Memory B cell (primary cell): ENCODE results near the gene PARD3B.

ENCODE experiments used
- ATAC-seq: fragments of 150-1000 bp; cut with Tn5 transposase; 2 replicates; pipeline ENCODE4 v1.10.0; 2021; ENCODE audit warnings: low read depth, mild to moderate bottlenecking, moderate library complexity
- DNase-seq, 2 donors: peaks; one replicate each; pipeline ENCODE4 v3.0.0; 2022; ENCODE audit warnings: low spot score in 2 of 2
- H3K27ac Mint-ChIP-seq: one replicate; pipeline ENCODE4 v1.8.0; 2022; ENCODE audit warnings: mild to moderate bottlenecking, moderate library complexity, mixed read lengths
- H3K27me3 Mint-ChIP-seq: one replicate; pipeline ENCODE4 v1.8.0; 2022; ENCODE audit warnings: mixed read lengths
- H3K36me3 Mint-ChIP-seq: one replicate; pipeline ENCODE4 v1.8.0; 2022; ENCODE audit warnings: mild to moderate bottlenecking, mixed read lengths
- H3K4me1 Mint-ChIP-seq: one replicate; pipeline ENCODE4 v1.8.0; 2022; ENCODE audit warnings: mixed read lengths
- H3K4me3 Mint-ChIP-seq: one replicate; pipeline ENCODE4 v1.8.0; 2022; ENCODE audit warnings: mild to moderate bottlenecking, moderate library complexity, mixed read lengths
- H3K9me3 Mint-ChIP-seq: one replicate; pipeline ENCODE4 v1.8.0; 2022; ENCODE audit warnings: mixed read lengths

PARD3B gene

GRCh38 chr2:205495819-205496218, 950.5 kb downstream of the PARD3B start:
- no peak for DNase-seq
- ATAC-seq: no peak
- Mint-ChIP-seq H3K4me1 (no peaks in the 10 kb centered on the region), H3K27ac (no peak overlapping the region), H3K27me3 (peaks cover 4% of the 10 kb centered on the region), H3K9me3 (peaks cover 3% of the 10 kb centered on the region), H3K36me3 (no peaks in the 10 kb centered on the region), H3K4me3 (no peak overlapping the region)

GRCh38 chr2:205496370-205496769, 951.1 kb downstream of the PARD3B start:
- ATAC-seq (no peak), DNase-seq (no peak)
- peaks cover 2% of the 10 kb centered on the region for H3K9me3 Mint-ChIP-seq
- H3K27me3 Mint-ChIP-seq: peaks cover 4% of the 10 kb centered on the region
- no peaks in the 10 kb centered on the region for H3K36me3 Mint-ChIP-seq
- H3K4me1 Mint-ChIP-seq: no peaks in the 10 kb centered on the region
- H3K27ac Mint-ChIP-seq: no peak overlapping the region
- no peak overlapping the region for H3K4me3 Mint-ChIP-seq

- H3K27me3 Mint-ChIP-seq: peaks cover 4% of the 10 kb centered on the region
- no peaks in the 10 kb centered on the region for H3K9me3 Mint-ChIP-seq
- no peak for ATAC-seq
- H3K36me3 Mint-ChIP-seq: no peaks in the 10 kb centered on the region
- no peak for DNase-seq
- no peak overlapping the region for H3K27ac Mint-ChIP-seq
- no peak overlapping the region for H3K4me3 Mint-ChIP-seq
- H3K4me1 Mint-ChIP-seq: no peaks in the 10 kb centered on the region
Observed at GRCh38 chr2:205496772-205497171, 951.5 kb downstream of the PARD3B start.

GRCh38 chr2:205499006-205499405, 953.7 kb downstream of the PARD3B start:
- Mint-ChIP-seq H3K9me3 (peaks cover 2% of the 10 kb centered on the region), H3K36me3 (no peaks in the 10 kb centered on the region), H3K4me1 (no peaks in the 10 kb centered on the region), H3K27ac (no peak overlapping the region), H3K4me3 (no peak overlapping the region), H3K27me3 (peaks cover 2% of the 10 kb centered on the region)
- ATAC-seq (no peak), DNase-seq (no peak)

- no peak for ATAC-seq
- Mint-ChIP-seq H3K4me1 (no peaks in the 10 kb centered on the region), H3K4me3 (no peak overlapping the region), H3K27ac (no peak overlapping the region), H3K27me3 (peaks cover 2% of the 10 kb centered on the region), H3K36me3 (no peaks in the 10 kb centered on the region), H3K9me3 (peaks cover 2% of the 10 kb centered on the region)
- no peak for DNase-seq
Observed at GRCh38 chr2:205500065-205500464, 954.8 kb downstream of the PARD3B start.

- no peaks in the 10 kb centered on the region for H3K36me3 Mint-ChIP-seq
- no peaks in the 10 kb centered on the region for H3K4me1 Mint-ChIP-seq
- ATAC-seq (no peak), DNase-seq (no peak)
- H3K9me3 Mint-ChIP-seq: peaks cover 2% of the 10 kb centered on the region
- peaks cover 2% of the 10 kb centered on the region for H3K27me3 Mint-ChIP-seq
- no peak overlapping the region for H3K27ac Mint-ChIP-seq
- no peak overlapping the region for H3K4me3 Mint-ChIP-seq
Observed at GRCh38 chr2:205500951-205501350, 955.7 kb downstream of the PARD3B start.

GRCh38 chr2:205501826-205502225, 956.6 kb downstream of the PARD3B start:
- Mint-ChIP-seq H3K4me3 (no peak overlapping the region), H3K27me3 (peaks cover 2% of the 10 kb centered on the region), H3K27ac (no peak overlapping the region), H3K4me1 (no peaks in the 10 kb centered on the region), H3K36me3 (no peaks in the 10 kb centered on the region), H3K9me3 (peaks cover 2% of the 10 kb centered on the region)
- ATAC-seq (no peak), DNase-seq (no peak)

GRCh38 chr2:205505371-205505770, 960.1 kb downstream of the PARD3B start:
- ATAC-seq (no peak), DNase-seq (no peak)
- H3K27ac Mint-ChIP-seq: no peak overlapping the region
- no peaks in the 10 kb centered on the region for H3K36me3 Mint-ChIP-seq
- H3K9me3 Mint-ChIP-seq: peaks cover 2% of the 10 kb centered on the region
- H3K4me1 Mint-ChIP-seq: no peaks in the 10 kb centered on the region
- no peak overlapping the region for H3K4me3 Mint-ChIP-seq
- H3K27me3 Mint-ChIP-seq: peaks cover 1% of the 10 kb centered on the region

- Mint-ChIP-seq H3K27me3 (peaks cover 1% of the 10 kb centered on the region), H3K4me3 (no peak overlapping the region), H3K4me1 (no peaks in the 10 kb centered on the region), H3K27ac (no peak overlapping the region), H3K9me3 (no peaks in the 10 kb centered on the region), H3K36me3 (no peaks in the 10 kb centered on the region)
- ATAC-seq (no peak), DNase-seq (no peak)
Observed at GRCh38 chr2:205509655-205510054, 964.4 kb downstream of the PARD3B start.

GRCh38 chr2:205510345-205510744, 965.1 kb downstream of the PARD3B start:
- ATAC-seq (no peak), DNase-seq (no peak)
- no peaks in the 10 kb centered on the region for H3K9me3 Mint-ChIP-seq
- no peaks in the 10 kb centered on the region for H3K4me1 Mint-ChIP-seq
- no peak overlapping the region for H3K4me3 Mint-ChIP-seq
- H3K27me3 Mint-ChIP-seq: peaks cover 1% of the 10 kb centered on the region
- H3K36me3 Mint-ChIP-seq: no peaks in the 10 kb centered on the region
- no peak overlapping the region for H3K27ac Mint-ChIP-seq

- Mint-ChIP-seq H3K36me3 (no peaks in the 10 kb centered on the region), H3K27me3 (peaks cover 1% of the 10 kb centered on the region), H3K9me3 (no peaks in the 10 kb centered on the region), H3K27ac (no peak overlapping the region), H3K4me1 (no peaks in the 10 kb centered on the region), H3K4me3 (no peak overlapping the region)
- no peak for DNase-seq
- ATAC-seq: no peak
Observed at GRCh38 chr2:205511221-205511620, 965.9 kb downstream of the PARD3B start.

- H3K9me3 Mint-ChIP-seq: no peaks in the 10 kb centered on the region
- no peaks in the 10 kb centered on the region for H3K4me1 Mint-ChIP-seq
- no peak overlapping the region for H3K27ac Mint-ChIP-seq
- DNase-seq: no peak
- no peak for ATAC-seq
- no peak overlapping the region for H3K4me3 Mint-ChIP-seq
- H3K27me3 Mint-ChIP-seq: peaks cover 1% of the 10 kb centered on the region
- H3K36me3 Mint-ChIP-seq: no peaks in the 10 kb centered on the region
Observed at GRCh38 chr2:205511641-205512040, 966.4 kb downstream of the PARD3B start.

GRCh38 chr2:205520311-205520710, 975.0 kb downstream of the PARD3B start:
- no peak for DNase-seq
- no peak overlapping the region for H3K27ac Mint-ChIP-seq
- peaks cover 6% of the 10 kb centered on the region for H3K27me3 Mint-ChIP-seq
- H3K4me3 Mint-ChIP-seq: no peak overlapping the region
- H3K4me1 Mint-ChIP-seq: no peaks in the 10 kb centered on the region
- peaks cover 5% of the 10 kb centered on the region for H3K9me3 Mint-ChIP-seq
- no peak for ATAC-seq
- peaks cover 3% of the 10 kb centered on the region for H3K36me3 Mint-ChIP-seq

- H3K27me3 Mint-ChIP-seq: peaks cover 8% of the 10 kb centered on the region
- no peak for DNase-seq
- no peak overlapping the region for H3K4me3 Mint-ChIP-seq
- H3K36me3 Mint-ChIP-seq: no peaks in the 10 kb centered on the region
- no peak overlapping the region for H3K27ac Mint-ChIP-seq
- no peak for ATAC-seq
- no peaks in the 10 kb centered on the region for H3K4me1 Mint-ChIP-seq
- no peaks in the 10 kb centered on the region for H3K9me3 Mint-ChIP-seq
Observed at GRCh38 chr2:205524656-205525055, 979.4 kb downstream of the PARD3B start.

- H3K9me3 Mint-ChIP-seq: no peaks in the 10 kb centered on the region
- ATAC-seq (no peak), DNase-seq (no peak)
- H3K36me3 Mint-ChIP-seq: no peaks in the 10 kb centered on the region
- no peak overlapping the region for H3K27ac Mint-ChIP-seq
- no peak overlapping the region for H3K4me3 Mint-ChIP-seq
- no peaks in the 10 kb centered on the region for H3K4me1 Mint-ChIP-seq
- peaks cover 11% of the 10 kb centered on the region for H3K27me3 Mint-ChIP-seq
Observed at GRCh38 chr2:205527801-205528200, 982.5 kb downstream of the PARD3B start.
